GM21526 (cell line): ENCODE measurements around the gene SCUBE3.

ENCODE experiments used
- ATAC-seq: cut with Tn5 transposase; IDR thresholded peaks from one replicate; pipeline ENCODE4 v1.9.1; 2021; ENCODE audit warnings: moderate library complexity; ENCODE audit not compliant: unreplicated experiment, low FRiP score

SCUBE3 gene

DNA sequence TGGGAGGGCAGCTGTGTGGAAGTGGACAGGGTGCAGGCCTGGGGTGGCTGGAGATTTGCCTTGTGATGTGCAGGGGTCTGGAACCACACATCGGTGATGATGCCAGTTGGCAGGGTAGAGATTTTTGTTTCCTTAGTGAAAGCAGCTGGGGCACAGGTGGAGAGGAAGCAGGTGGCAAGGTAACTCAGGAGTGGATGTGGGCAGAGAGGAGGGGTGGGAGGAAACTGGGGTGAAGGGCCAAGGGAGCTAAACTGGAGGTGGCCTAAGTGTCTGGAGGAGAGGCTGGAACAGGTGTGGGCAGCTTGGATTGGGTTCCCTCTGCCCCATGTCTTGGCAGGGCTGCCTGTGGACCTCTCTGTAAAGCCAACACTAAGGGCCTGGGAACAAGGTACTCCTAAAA, 4.7 kb upstream of the SCUBE3 start:
- ATAC-seq = no peak

DNA sequence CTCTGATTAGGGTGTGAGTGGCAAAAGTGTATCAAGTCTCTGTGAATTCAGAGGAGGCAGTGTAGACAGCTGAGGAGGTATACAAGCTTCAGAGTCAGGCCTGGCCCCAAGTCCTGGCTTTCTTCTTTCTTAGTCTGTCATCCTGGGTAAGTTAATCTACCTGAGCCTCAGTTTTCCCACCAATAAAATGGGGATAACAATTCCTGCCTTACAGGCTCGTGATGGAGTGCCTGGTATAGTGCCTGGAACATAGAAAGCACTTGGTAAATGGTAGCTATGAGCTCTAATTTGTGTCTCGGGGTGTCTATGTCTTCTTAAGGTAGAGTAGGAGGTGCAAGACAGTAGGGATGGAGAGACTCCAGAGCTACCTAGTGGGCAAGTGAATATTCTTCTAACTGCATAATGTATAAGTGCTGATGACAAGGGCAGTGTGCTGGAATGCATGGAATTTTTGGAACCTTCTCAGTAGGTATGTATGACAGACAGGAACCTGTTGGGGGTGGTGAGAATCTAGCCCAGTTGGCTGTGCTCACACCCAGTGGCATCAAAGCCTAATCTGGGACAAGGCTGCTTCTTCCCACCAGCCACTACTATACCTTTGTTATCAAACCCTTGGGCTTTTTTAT, 4.0 kb upstream of the SCUBE3 start:
- ATAC-seq = no peak

DNA sequence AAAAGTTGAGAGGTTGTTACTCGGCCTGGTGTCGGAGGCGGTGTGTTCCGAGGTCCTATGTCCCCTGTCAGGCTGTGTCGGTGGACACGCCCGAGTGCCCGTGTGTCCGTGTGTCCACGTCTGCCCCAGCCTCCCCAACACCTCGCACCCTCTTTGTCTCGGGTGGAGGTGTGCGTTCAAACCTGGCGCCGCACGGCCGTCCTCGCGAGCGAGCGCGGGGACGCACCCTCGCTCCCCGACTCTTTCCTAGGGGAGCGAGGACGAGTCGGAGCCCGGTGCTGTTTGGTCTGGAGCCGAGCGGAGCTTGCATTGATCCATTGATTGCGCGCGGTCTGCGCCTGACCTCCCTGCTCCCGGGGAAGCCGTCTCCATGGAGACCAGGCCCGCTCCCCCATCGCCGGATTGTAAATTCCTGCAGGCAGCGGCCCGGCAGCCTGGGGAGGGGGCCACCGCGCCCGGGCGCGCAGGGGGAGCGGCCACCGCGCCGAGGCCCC, 411 bp upstream of the SCUBE3 start:
- ATAC-seq = no peak

- ATAC-seq = no peak
Observed at GRCh38 chr6:35214869-35215664, 1.3 kb downstream of the SCUBE3 start.

- ATAC-seq = no peak
Observed at GRCh38 chr6:35215665-35216411, 2.1 kb downstream of the SCUBE3 start.

GRCh38 chr6:35216412-35216732, 2.6 kb downstream of the SCUBE3 start:
- ATAC-seq = no peak

GRCh38 chr6:35216851-35217811, 3.4 kb downstream of the SCUBE3 start:
- no peak for ATAC-seq

- no peak for ATAC-seq
Observed at GRCh38 chr6:35218021-35218420, 4.3 kb downstream of the SCUBE3 start.

- ATAC-seq = no peak
Observed at GRCh38 chr6:35218456-35218855, 4.7 kb downstream of the SCUBE3 start.

GRCh38 chr6:35219683-35220326, 6.0 kb downstream of the SCUBE3 start:
- no peak for ATAC-seq

DNA sequence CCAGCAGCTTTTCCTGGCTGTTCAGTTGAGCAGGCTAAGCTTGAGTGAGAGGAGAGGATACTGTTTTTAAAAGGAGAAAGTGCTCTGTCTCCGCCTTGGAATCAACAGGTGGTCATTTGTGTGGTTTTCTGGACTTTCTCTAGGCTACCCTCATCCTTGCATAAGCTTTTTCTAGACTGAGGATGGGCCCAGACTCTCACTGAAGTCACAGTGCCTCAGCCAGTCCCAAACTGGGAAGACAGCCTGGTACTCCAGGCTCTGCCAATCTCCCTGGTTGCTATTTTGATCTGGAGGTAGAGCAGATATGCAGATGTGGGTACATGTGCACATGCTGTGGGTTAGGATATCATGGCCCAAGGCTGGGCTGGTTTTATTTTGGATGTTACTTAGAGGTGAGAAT, 7.0 kb downstream of the SCUBE3 start:
- no peak for ATAC-seq

- no peak for ATAC-seq
Observed at GRCh38 chr6:35223396-35223795, 9.6 kb downstream of the SCUBE3 start.

DNA sequence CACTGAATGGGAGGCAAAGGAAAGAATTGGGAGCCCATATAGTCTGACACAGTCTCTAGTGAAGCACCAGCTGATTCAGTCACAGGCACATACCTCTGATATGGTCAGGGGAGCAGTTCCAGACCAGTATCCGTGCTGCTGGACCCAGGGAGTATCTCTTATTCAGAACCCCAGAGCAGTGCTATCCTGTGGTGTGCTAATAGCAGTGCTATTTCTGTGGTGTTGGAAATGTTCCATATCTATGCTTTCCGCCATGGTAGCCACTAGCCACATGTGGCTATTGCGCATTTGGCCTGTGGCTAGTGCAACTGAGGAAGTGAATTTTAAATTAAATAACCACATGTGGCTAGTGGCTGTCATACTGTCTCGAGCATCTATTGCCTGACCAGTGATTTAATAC, 11.0 kb downstream of the SCUBE3 start:
- ATAC-seq = no peak

- no peak for ATAC-seq
Observed at GRCh38 chr6:35228481-35228880, 14.7 kb downstream of the SCUBE3 start.

DNA sequence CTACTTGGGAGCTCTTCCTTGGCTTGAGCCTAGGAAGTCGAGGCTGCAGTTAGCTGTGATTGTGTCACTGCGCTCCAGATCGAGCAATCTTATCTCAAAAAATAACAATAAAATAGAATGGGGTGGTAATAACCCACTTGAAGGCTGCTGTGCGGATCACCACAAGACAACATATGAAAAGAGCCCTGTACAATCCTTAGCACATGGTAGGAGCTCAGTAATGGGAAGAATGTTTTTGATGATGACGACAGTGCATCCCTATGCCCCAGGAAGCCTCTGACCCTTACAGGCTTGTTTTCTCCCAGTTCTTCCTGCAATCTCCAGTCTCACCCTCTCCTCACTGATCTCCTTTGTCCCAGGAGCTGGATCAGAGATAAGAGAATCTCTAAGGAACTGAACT, 15.5 kb downstream of the SCUBE3 start:
- no peak for ATAC-seq

- no peak for ATAC-seq
Observed at GRCh38 chr6:35230498-35230897, 16.7 kb downstream of the SCUBE3 start.

- no peak for ATAC-seq
Observed at GRCh38 chr6:35230950-35231349, 17.2 kb downstream of the SCUBE3 start.

DNA sequence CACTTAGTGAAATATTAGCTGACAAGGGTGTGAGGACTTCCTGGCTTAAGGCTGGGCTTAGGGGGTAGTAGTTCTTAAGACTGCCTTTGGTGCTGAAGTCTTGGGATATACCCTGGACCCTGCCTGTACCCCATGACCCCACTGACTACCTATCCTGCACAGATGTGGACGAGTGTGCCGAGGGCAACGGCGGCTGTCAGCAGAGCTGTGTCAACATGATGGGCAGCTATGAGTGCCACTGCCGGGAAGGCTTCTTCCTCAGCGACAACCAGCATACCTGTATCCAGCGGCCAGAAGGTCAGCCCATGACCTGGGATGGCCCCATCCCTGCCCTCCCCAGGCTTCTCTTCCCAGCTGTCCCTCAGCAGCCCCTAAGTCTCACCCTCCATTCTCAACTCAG, 17.8 kb downstream of the SCUBE3 start:
- ATAC-seq = no peak

DNA sequence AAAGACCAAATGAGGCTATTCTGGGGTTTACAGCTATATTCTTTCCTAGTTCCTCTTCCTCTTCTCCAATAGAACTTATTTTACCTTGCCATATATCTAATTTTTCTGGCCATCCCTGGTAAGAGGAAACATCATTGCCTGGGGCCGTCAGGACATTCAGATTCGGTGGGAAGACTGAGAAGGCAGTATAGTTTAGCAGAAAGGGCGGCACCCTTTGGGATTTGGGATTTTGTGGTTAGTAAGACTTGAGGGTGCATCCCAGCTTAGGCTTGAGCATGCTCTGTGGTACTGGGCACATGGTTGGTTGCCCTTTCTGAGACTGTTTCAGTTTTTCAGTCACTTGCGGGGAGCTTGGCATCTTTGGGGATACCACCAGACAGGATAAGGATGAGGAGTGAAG, 21.1 kb downstream of the SCUBE3 start:
- no peak for ATAC-seq

DNA sequence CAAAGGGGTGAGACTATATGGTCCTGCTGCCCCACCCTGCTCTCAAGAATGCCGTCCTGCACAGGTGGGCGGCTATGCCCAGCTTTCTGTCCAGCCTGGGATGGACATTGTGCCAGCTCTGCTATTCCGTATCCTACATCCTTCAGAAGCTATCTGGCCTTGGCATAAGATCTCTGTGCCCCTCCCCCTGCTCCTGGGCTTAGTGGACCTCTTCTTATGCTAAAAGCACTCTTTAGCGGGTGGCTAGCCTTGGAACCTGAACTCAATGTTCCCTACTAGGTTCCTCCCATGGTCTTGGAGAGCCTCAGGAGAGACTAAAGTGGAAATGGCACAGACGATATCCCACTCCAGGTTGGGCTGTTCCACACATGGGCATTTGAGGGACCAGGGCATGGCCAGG, 22.5 kb downstream of the SCUBE3 start:
- ATAC-seq = no peak
